HG02571 (cell line): Measurements from ENCODE around the gene CASP6.

ENCODE experiments used
- ATAC-seq: cut with Tn5 transposase; IDR thresholded peaks from one replicate; pipeline ENCODE4 v1.9.1; 2021; ENCODE audit warnings: mild to moderate bottlenecking, moderate library complexity; ENCODE audit not compliant: unreplicated experiment

Gene CASP6

GRCh38 chr4:109702950-109703663, at the start of gene CASP6:
CASP6 (minus strand) TSS chr4:109703445; CDS start chr4:109703395, 50 bp downstream.
- peak; percentile 74 for ATAC-seq

- ATAC-seq = no peak
Measured at GRCh38 chr4:109752525-109752924, 49.3 kb upstream of the CASP6 start.

GRCh38 chr4:109751852-109752251, 48.6 kb upstream of the CASP6 start:
- ATAC-seq = no peak

- ATAC-seq = no peak
Measured at GRCh38 chr4:109750652-109751244, 47.5 kb upstream of the CASP6 start.

- ATAC-seq = no peak
Measured at GRCh38 chr4:109749388-109750082, 46.3 kb upstream of the CASP6 start.

GRCh38 chr4:109748114-109748513, 44.9 kb upstream of the CASP6 start:
- no peak for ATAC-seq

GRCh38 chr4:109746728-109747127, 43.5 kb upstream of the CASP6 start:
- no peak for ATAC-seq

GRCh38 chr4:109745830-109746229, 42.6 kb upstream of the CASP6 start:
- ATAC-seq = no peak

- no peak for ATAC-seq
Measured at GRCh38 chr4:109739547-109739946, 36.3 kb upstream of the CASP6 start.

GRCh38 chr4:109738104-109738872, 35.0 kb upstream of the CASP6 start:
- ATAC-seq = no peak

GRCh38 chr4:109735566-109736365, 32.5 kb upstream of the CASP6 start:
- no peak for ATAC-seq

- ATAC-seq = no peak
Measured at GRCh38 chr4:109733728-109734127, 30.5 kb upstream of the CASP6 start.

GRCh38 chr4:109730619-109731545, 27.6 kb upstream of the CASP6 start:
- no peak for ATAC-seq

- peak; percentile 84 for ATAC-seq
Measured at GRCh38 chr4:109729718-109730618, 26.7 kb upstream of the CASP6 start, which contains the start of gene PLA2G12A. PLA2G12A (minus strand) TSS chr4:109730070; CDS start chr4:109729809, 261 bp downstream.

GRCh38 chr4:109729117-109729717, 26.0 kb upstream of the CASP6 start:
- no peak for ATAC-seq

GRCh38 chr4:109728385-109728784, 25.1 kb upstream of the CASP6 start:
- no peak for ATAC-seq

GRCh38 chr4:109723110-109723509, 19.9 kb upstream of the CASP6 start:
- ATAC-seq = no peak

- no peak for ATAC-seq
Measured at GRCh38 chr4:109722357-109722756, 19.1 kb upstream of the CASP6 start.
